OCI-LY1 (cell line): ENCODE data around the gene TRPM2.
"Not testable (repeated sequence)": the region's sequence is repeated elsewhere in the genome, so short reads cannot be mapped to it uniquely, and the experiment has no call there.

ENCODE experiments used
- H2AFZ ChIP-seq: fragments of 200-600 bp; sonication (generic), shearing (Covaris generic); 2 replicates; pipeline ENCODE4 v1.6.0; 2014; ENCODE audit warnings: antibody characterized with exemption, mild to moderate bottlenecking, low read length
- H3F3A ChIP-seq: fragments of 200-600 bp; sonication (generic), shearing (Covaris generic); 2 replicates; pipeline ENCODE4 v1.6.0; 2014; ENCODE audit warnings: mild to moderate bottlenecking, antibody characterized with exemption, low read length, moderate library complexity; ENCODE audit not compliant: insufficient read depth
- H3K27ac ChIP-seq: fragments of 200-600 bp; sonication (generic); 2 replicates; pipeline ENCODE4 v1.5.1; 2014; ENCODE audit warnings: low read length, mixed run types, mild to moderate bottlenecking, low read depth; ENCODE audit not compliant: poor library complexity, severe bottlenecking
- H3K27me3 ChIP-seq: fragments of 200-600 bp; sonication (generic); 2 replicates; pipeline ENCODE4 v1.6.0; 2014; ENCODE audit warnings: antibody characterized with exemption, mild to moderate bottlenecking, low read length, moderate library complexity; ENCODE audit not compliant: insufficient read depth
- H3K36me3 ChIP-seq: fragments of 200-600 bp; sonication (generic); 2 replicates; pipeline ENCODE4 v1.6.1; 2014; ENCODE audit warnings: mild to moderate bottlenecking, antibody characterized with exemption, low read length, moderate library complexity, mixed read lengths; ENCODE audit not compliant: insufficient read depth
- H3K4me1 ChIP-seq: fragments of 200-600 bp; sonication (generic); 2 replicates; pipeline ENCODE4 v1.5.1; 2014; ENCODE audit warnings: mild to moderate bottlenecking, low read length, moderate library complexity; ENCODE audit not compliant: insufficient read depth, severe bottlenecking
- H3K4me2 ChIP-seq: fragments of 200-600 bp; sonication (generic), shearing (Covaris generic); 2 replicates; pipeline ENCODE4 v1.6.1; 2014; ENCODE audit warnings: low read length
- H3K4me3 ChIP-seq: fragments of 200-600 bp; sonication (generic); 2 replicates; pipeline ENCODE4 v1.5.1; 2014; ENCODE audit warnings: low read length, low read depth, mild to moderate bottlenecking, mixed read lengths; ENCODE audit not compliant: poor library complexity, severe bottlenecking
- H3K79me2 ChIP-seq: fragments of 200-600 bp; shearing (Covaris generic); 2 replicates; pipeline ENCODE4 v1.6.1; 2016; ENCODE audit warnings: mixed run types, low read length, mixed read lengths; ENCODE audit not compliant: insufficient read depth
- H3K9ac ChIP-seq: fragments of 200-600 bp; sonication (generic), shearing (Covaris generic); 2 replicates; pipeline ENCODE4 v1.6.1; 2014; ENCODE audit warnings: mild to moderate bottlenecking, low read length, mixed read lengths
- H3K9me2 ChIP-seq: fragments of 200-600 bp; sonication (generic), shearing (Covaris generic); 2 replicates; pipeline ENCODE4 v1.6.1; 2014; ENCODE audit warnings: low read depth, mild to moderate bottlenecking, low read length, mixed read lengths
- H3K9me3 ChIP-seq: fragments of 200-600 bp; shearing (Covaris generic); 2 replicates; pipeline ENCODE4 v1.6.1; 2014; ENCODE audit warnings: low read length, mixed read lengths
- H4K20me1 ChIP-seq: fragments of 200-600 bp; sonication (generic), shearing (Covaris generic); 2 replicates; pipeline ENCODE4 v1.6.0; 2016; ENCODE audit warnings: mild to moderate bottlenecking, low read length; ENCODE audit not compliant: insufficient read depth
- EZH2 ChIP-seq: fragments of 200-600 bp; sonication (generic), shearing (Covaris generic); IDR thresholded peaks from 2 replicates; pipeline ENCODE4 v1.8.0; 2017; ENCODE audit warnings: borderline replicate concordance, mixed run types, mild to moderate bottlenecking, antibody characterized with exemption, low read length, moderate library complexity, mixed read lengths
- TF ChIP-seq, protein P1 (sequence below): fragments of 200-600 bp; sonication (generic), shearing (Covaris generic); IDR thresholded peaks from 2 replicates; pipeline ENCODE4 v1.5.1; 2017; ENCODE audit warnings: mild to moderate bottlenecking, antibody characterized with exemption, low read length, moderate library complexity, mixed read lengths

TRPM2 gene

GRCh38 chr21:44414291-44415072, 61.1 kb downstream of the TRPM2 start:
- H3K4me2 ChIP-seq = no peak overlapping the region
- H3K4me1 ChIP-seq = no peaks in the 10 kb centered on the region
- TF ChIP-seq, protein P1, sequence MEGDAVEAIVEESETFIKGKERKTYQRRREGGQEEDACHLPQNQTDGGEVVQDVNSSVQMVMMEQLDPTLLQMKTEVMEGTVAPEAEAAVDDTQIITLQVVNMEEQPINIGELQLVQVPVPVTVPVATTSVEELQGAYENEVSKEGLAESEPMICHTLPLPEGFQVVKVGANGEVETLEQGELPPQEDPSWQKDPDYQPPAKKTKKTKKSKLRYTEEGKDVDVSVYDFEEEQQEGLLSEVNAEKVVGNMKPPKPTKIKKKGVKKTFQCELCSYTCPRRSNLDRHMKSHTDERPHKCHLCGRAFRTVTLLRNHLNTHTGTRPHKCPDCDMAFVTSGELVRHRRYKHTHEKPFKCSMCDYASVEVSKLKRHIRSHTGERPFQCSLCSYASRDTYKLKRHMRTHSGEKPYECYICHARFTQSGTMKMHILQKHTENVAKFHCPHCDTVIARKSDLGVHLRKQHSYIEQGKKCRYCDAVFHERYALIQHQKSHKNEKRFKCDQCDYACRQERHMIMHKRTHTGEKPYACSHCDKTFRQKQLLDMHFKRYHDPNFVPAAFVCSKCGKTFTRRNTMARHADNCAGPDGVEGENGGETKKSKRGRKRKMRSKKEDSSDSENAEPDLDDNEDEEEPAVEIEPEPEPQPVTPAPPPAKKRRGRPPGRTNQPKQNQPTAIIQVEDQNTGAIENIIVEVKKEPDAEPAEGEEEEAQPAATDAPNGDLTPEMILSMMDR = no peak
- TF ChIP-seq EZH2 = no peak
- no peaks in the 10 kb centered on the region for H3K9me3 ChIP-seq
- H3K9ac ChIP-seq = no peak overlapping the region
- H3F3A ChIP-seq = no peaks in the 10 kb centered on the region
- no peaks in the 10 kb centered on the region for H3K79me2 ChIP-seq
- H3K9me2 ChIP-seq = no peaks in the 10 kb centered on the region
- no peaks in the 10 kb centered on the region for H3K27me3 ChIP-seq
- no peak overlapping the region for H3K27ac ChIP-seq
- H3K36me3 ChIP-seq = no peaks in the 10 kb centered on the region
- no peaks in the 10 kb centered on the region for H4K20me1 ChIP-seq
- H2AFZ ChIP-seq = no peak overlapping the region
- H3K4me3 ChIP-seq = no peak overlapping the region

DNA sequence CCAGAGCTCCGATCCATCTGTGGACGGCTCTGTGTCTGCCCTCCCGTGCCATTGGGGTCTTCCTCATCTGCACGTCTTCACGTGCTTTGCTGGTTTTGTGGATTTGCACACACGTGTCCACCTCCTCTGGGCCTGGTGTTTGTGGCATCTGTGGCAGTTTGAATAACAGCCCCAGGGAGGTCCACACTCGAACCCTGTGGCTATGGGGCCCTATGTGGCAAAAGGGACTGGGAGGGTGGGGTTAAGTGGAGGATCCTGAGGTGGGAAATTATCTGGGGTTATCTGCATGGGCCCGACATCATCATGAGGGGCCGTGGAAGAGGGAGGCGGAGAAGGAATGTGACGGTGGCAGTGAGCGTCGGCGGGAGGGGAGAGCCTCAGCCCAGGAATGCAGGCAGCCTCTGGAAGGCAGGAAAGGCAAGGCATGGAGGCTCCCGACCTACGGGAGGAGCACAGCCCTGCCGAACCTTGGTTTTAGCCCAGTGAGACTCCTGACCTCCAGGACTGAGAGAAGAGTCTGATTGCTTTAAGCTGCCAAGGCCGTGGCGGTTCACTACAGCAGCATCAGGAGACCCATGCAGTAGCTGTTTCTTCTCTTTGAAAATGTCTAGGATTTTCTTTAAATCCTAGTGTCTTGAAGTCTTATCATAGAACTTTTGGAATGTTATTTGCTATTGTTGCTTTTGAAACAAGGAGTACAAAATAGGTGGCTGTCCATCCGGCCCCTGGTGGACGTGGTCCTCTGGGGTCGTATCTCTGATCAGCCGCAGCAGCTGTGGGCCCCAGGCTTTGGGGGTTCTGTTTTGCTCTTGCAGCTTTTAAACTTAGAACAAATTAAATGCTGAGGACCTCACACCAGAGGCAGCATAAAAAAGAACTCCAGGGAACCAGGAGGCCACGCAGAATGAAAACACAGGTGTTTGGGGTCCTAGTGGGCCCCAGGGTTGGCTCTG, 61.9 kb downstream of the TRPM2 start:
- Histone ChIP-seq H3K4me3 (no peak overlapping the region), H3K36me3 (no peaks in the 10 kb centered on the region)

DNA sequence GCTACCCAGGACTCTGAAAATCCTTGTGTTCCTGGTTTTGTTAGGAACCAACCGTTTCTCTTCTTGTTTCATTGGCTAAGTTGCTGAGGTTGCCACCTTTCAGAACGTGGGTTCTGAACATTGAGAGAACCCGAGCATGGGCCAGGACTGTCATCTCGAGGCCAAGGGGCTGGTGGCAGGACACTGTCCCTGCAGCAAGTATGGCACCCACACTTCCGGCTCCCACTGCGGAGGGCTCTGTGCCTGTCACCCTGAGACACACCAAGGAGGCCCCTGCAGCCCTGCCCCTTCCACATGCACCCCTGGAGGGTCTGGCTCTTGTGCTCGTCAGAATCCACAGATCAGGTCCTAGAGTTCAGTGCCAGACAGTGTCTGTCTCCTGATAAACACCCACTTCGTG, 62.8 kb downstream of the TRPM2 start:
- H3K9ac ChIP-seq = no peak overlapping the region

More for the DNA sequence above, 61.9 kb downstream of the TRPM2 start:
- H3F3A ChIP-seq = no peaks in the 10 kb centered on the region
- TF ChIP-seq, protein P1 = no peak
- TF ChIP-seq EZH2 = no peak
- no peaks in the 10 kb centered on the region for H3K9me3 ChIP-seq
- no peak overlapping the region for H3K9ac ChIP-seq
- no peaks in the 10 kb centered on the region for H3K79me2 ChIP-seq
- no peaks in the 10 kb centered on the region for H3K27me3 ChIP-seq
- H2AFZ ChIP-seq = no peak overlapping the region
- no peak overlapping the region for H3K4me2 ChIP-seq
- H3K9me2 ChIP-seq = no peaks in the 10 kb centered on the region
- H4K20me1 ChIP-seq = no peaks in the 10 kb centered on the region
- H3K4me1 ChIP-seq = no peaks in the 10 kb centered on the region
- no peak overlapping the region for H3K27ac ChIP-seq

DNA sequence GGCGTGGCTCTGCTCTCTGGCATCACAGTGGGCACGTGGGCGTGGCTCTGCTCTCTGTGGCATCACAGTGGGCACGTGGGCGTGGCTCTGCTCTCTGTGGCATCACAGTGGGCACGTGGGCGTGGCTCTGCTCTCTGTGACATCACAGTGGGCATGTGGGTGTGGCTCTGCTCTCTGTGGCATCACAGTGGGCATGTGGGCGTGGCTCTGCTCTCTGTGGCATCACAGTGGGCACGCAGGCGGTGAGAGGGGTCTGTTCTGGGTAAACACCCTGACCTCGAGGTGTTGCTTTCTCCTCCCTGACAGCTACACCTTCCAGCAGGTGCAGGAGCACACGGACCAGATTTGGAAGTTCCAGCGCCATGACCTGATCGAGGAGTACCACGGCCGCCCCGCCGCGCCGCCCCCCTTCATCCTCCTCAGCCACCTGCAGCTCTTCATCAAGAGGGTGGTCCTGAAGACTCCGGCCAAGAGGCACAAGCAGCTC, 64.2 kb downstream of the TRPM2 start:
- H3K9ac ChIP-seq, H3K9me3 ChIP-seq, H3K79me2 ChIP-seq, H3K27me3 ChIP-seq, H3K4me2 ChIP-seq, H3K4me3 ChIP-seq, H3K4me1 ChIP-seq, H3K27ac ChIP-seq, H4K20me1 ChIP-seq, H3K9me2 ChIP-seq, H3F3A ChIP-seq, H2AFZ ChIP-seq, H3K36me3 ChIP-seq: not testable (repeated sequence)

More for the DNA sequence above, 62.8 kb downstream of the TRPM2 start:
- no peaks in the 10 kb centered on the region for H3K79me2 ChIP-seq
- no peaks in the 10 kb centered on the region for H3K36me3 ChIP-seq
- TF ChIP-seq, protein P1 = no peak
- TF ChIP-seq EZH2 = no peak
- no peaks in the 10 kb centered on the region for H4K20me1 ChIP-seq
- H3K4me3 ChIP-seq = no peak overlapping the region
- no peak overlapping the region for H3K27ac ChIP-seq
- no peaks in the 10 kb centered on the region for H3K4me1 ChIP-seq
- H2AFZ ChIP-seq = no peak overlapping the region
- H3K9me3 ChIP-seq = no peaks in the 10 kb centered on the region
- H3K9me2 ChIP-seq = no peaks in the 10 kb centered on the region
- no peaks in the 10 kb centered on the region for H3K27me3 ChIP-seq
- H3F3A ChIP-seq = no peaks in the 10 kb centered on the region
- no peak overlapping the region for H3K4me2 ChIP-seq
